ENCODE data around the gene SFMBT1. TPM values are rescaled to one million over a fixed set of nuclear protein-coding genes. Genes with fewer than 3 reads are reported as not detected.

SFMBT1 gene
- total and polyA plus RNA-seq, 4 donors = 4.4 to 17.8 (median 10.4) TPM

DNA sequence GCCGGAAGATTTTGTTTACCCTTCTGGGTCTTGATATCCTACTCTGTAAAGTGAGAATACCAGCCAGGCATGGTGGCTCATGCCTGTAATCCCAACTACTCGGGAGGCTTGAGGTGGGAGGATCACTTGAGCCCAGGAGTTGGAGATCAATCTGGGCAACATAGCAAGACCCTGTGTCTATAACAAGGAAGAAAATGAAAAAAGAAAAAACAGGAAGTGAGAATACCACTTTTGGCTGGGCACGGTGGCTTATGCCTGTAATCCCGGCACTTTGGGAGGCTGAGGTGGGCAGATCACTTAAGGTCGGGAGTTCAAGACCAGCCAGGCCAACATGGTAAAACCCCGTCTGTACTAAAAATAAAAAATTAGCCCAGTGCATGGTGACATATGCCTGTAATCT is 36.9 kb downstream of the SFMBT1 start:
- Histone ChIP-seq H3K27ac (ENCODE audit: low read depth in 1 of 2, low read length in 2 of 2) (no peak overlapping the region), H3K9me3 (ENCODE audit: control insufficient read depth in 4 of 4, low read length in 3 of 4) (no peaks in the 10 kb centered on the region), H3K4me1 (ENCODE audit: control insufficient read depth in 4 of 4, insufficient read depth in 4 of 4, low read length in 3 of 4) (no peaks in the 10 kb centered on the region), H3K36me3 (ENCODE audit: control insufficient read depth in 4 of 4, insufficient read depth in 3 of 4, low read depth in 1 of 4, low read length in 3 of 4) (no peaks in the 10 kb centered on the region), H3K4me3 (ENCODE audit: low read depth in 1 of 3, low read length in 3 of 3) (no peak overlapping the region), H3K27me3 (ENCODE audit: control insufficient read depth in 4 of 4, insufficient read depth in 4 of 4, low read length in 3 of 4) (no peaks in the 10 kb centered on the region), H3K9ac (ENCODE audit: low read depth in 1 of 2, low read length in 2 of 2) (no peak overlapping the region)
- no peak for TF ChIP-seq RAD21 (IDR thresholded peaks at IDR 0.05)
- TF ChIP-seq, protein P1, sequence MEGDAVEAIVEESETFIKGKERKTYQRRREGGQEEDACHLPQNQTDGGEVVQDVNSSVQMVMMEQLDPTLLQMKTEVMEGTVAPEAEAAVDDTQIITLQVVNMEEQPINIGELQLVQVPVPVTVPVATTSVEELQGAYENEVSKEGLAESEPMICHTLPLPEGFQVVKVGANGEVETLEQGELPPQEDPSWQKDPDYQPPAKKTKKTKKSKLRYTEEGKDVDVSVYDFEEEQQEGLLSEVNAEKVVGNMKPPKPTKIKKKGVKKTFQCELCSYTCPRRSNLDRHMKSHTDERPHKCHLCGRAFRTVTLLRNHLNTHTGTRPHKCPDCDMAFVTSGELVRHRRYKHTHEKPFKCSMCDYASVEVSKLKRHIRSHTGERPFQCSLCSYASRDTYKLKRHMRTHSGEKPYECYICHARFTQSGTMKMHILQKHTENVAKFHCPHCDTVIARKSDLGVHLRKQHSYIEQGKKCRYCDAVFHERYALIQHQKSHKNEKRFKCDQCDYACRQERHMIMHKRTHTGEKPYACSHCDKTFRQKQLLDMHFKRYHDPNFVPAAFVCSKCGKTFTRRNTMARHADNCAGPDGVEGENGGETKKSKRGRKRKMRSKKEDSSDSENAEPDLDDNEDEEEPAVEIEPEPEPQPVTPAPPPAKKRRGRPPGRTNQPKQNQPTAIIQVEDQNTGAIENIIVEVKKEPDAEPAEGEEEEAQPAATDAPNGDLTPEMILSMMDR (IDR thresholded peaks at IDR 0.05; ENCODE audit: low read depth, low read length, missing input control) = no peak
- no peak for TF ChIP-seq SP1 (IDR thresholded peaks at IDR 0.05)
- TF ChIP-seq, protein P2, sequence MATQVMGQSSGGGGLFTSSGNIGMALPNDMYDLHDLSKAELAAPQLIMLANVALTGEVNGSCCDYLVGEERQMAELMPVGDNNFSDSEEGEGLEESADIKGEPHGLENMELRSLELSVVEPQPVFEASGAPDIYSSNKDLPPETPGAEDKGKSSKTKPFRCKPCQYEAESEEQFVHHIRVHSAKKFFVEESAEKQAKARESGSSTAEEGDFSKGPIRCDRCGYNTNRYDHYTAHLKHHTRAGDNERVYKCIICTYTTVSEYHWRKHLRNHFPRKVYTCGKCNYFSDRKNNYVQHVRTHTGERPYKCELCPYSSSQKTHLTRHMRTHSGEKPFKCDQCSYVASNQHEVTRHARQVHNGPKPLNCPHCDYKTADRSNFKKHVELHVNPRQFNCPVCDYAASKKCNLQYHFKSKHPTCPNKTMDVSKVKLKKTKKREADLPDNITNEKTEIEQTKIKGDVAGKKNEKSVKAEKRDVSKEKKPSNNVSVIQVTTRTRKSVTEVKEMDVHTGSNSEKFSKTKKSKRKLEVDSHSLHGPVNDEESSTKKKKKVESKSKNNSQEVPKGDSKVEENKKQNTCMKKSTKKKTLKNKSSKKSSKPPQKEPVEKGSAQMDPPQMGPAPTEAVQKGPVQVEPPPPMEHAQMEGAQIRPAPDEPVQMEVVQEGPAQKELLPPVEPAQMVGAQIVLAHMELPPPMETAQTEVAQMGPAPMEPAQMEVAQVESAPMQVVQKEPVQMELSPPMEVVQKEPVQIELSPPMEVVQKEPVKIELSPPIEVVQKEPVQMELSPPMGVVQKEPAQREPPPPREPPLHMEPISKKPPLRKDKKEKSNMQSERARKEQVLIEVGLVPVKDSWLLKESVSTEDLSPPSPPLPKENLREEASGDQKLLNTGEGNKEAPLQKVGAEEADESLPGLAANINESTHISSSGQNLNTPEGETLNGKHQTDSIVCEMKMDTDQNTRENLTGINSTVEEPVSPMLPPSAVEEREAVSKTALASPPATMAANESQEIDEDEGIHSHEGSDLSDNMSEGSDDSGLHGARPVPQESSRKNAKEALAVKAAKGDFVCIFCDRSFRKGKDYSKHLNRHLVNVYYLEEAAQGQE (IDR thresholded peaks at IDR 0.05) = no peak
- no peak for TF ChIP-seq YY1 (IDR thresholded peaks at IDR 0.05)
- TF ChIP-seq GABPA (IDR thresholded peaks at IDR 0.05 in 1 of 2, conservative IDR thresholded peaks at IDR 0.05 in 1 of 2) = no peak
- TF ChIP-seq, protein P3, sequence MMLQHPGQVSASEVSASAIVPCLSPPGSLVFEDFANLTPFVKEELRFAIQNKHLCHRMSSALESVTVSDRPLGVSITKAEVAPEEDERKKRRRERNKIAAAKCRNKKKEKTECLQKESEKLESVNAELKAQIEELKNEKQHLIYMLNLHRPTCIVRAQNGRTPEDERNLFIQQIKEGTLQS (IDR thresholded peaks at IDR 0.05) = no peak
- no peak for TF ChIP-seq RXRA (IDR thresholded peaks at IDR 0.05)
- TF ChIP-seq, protein P4, sequence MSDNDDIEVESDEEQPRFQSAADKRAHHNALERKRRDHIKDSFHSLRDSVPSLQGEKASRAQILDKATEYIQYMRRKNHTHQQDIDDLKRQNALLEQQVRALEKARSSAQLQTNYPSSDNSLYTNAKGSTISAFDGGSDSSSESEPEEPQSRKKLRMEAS (IDR thresholded peaks at IDR 0.05) = no peak
- TF ChIP-seq HNF4A (conservative IDR thresholded peaks at IDR 0.05) = no peak
- TF ChIP-seq HNF4G (IDR thresholded peaks at IDR 0.05) = no peak
- no peak for TF ChIP-seq TAF1 (conservative IDR thresholded peaks at IDR 0.05)
- TF ChIP-seq JUND (IDR thresholded peaks at IDR 0.05) = no peak
- no peak for TF ChIP-seq EGR1 (IDR thresholded peaks at IDR 0.05; ENCODE audit: low read depth in 2 of 2)
- TF ChIP-seq FOXA2 (IDR thresholded peaks at IDR 0.05) = no peak
- no peak for TF ChIP-seq FOXA1 (IDR thresholded peaks at IDR 0.05)
- 94% methylated on average over 6 of the region's 6 CpGs for WGBS
- DNase-seq (ENCODE audit: low spot score) = no peak

DNA sequence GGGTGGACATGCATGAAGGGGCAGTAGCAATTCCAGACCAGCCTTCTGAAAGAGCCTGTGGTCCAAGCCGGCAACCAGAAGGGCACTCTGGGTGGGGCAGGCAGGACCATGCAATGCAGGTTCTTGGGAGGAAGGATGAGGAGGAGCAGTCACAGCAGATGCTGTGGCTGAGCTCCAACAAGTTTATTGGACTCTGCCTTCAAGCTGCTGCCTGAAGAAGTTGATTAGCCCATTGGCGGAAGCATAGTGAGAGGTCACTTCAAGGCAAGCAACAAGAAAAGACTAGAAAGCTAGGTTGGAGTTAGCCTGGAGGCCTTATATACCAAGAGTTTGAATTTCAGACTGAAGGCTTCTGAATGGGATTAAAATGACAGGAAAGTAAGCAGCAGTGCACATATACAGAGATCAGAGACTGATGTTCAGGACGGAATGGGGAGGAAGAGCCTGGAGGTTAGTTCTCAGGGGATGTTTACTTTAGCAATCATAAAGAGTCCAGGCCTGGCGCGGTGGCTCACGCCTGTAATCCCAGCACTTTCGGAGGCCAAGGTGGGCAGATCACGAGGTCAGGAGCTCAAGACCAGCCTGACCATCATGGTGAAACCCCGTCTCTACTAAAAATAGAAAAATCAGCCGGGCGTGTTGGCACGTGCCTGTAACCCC is 39.9 kb downstream of the SFMBT1 start:
- Histone ChIP-seq H3K27me3 (ENCODE audit: control insufficient read depth in 4 of 4, insufficient read depth in 4 of 4, low read length in 3 of 4) (no peaks in the 10 kb centered on the region), H3K9ac (ENCODE audit: low read depth in 1 of 2, low read length in 2 of 2) (no peak overlapping the region), H3K4me3 (ENCODE audit: low read depth in 1 of 3, low read length in 3 of 3) (no peak overlapping the region), H3K36me3 (ENCODE audit: control insufficient read depth in 4 of 4, insufficient read depth in 3 of 4, low read depth in 1 of 4, low read length in 3 of 4) (no peaks in the 10 kb centered on the region), H3K9me3 (ENCODE audit: control insufficient read depth in 4 of 4, low read length in 3 of 4) (no peaks in the 10 kb centered on the region), H3K27ac (ENCODE audit: low read depth in 1 of 2, low read length in 2 of 2) (no peak overlapping the region), H3K4me1 (ENCODE audit: control insufficient read depth in 4 of 4, insufficient read depth in 4 of 4, low read length in 3 of 4) (no peaks in the 10 kb centered on the region)
- no peak for DNase-seq (ENCODE audit: low spot score)
- WGBS = 83% methylated on average over 12 of the region's 12 CpGs
- TF ChIP-seq FOXA1 (IDR thresholded peaks at IDR 0.05) (no peak), HNF4A (conservative IDR thresholded peaks at IDR 0.05) (no peak), NR2F2 (IDR thresholded peaks at IDR 0.05) (no peak), GABPA (IDR thresholded peaks at IDR 0.05 in 1 of 2, conservative IDR thresholded peaks at IDR 0.05 in 1 of 2) (no peak), YY1 (IDR thresholded peaks at IDR 0.05) (no peak), RAD21 (IDR thresholded peaks at IDR 0.05) (no peak), TAF1 (conservative IDR thresholded peaks at IDR 0.05) (no peak)
- TF ChIP-seq, protein P5, sequence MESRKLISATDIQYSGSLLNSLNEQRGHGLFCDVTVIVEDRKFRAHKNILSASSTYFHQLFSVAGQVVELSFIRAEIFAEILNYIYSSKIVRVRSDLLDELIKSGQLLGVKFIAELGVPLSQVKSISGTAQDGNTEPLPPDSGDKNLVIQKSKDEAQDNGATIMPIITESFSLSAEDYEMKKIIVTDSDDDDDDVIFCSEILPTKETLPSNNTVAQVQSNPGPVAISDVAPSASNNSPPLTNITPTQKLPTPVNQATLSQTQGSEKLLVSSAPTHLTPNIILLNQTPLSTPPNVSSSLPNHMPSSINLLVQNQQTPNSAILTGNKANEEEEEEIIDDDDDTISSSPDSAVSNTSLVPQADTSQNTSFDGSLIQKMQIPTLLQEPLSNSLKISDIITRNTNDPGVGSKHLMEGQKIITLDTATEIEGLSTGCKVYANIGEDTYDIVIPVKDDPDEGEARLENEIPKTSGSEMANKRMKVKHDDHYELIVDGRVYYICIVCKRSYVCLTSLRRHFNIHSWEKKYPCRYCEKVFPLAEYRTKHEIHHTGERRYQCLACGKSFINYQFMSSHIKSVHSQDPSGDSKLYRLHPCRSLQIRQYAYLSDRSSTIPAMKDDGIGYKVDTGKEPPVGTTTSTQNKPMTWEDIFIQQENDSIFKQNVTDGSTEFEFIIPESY (IDR thresholded peaks at IDR 0.05) = no peak
- TF ChIP-seq, protein P1 (IDR thresholded peaks at IDR 0.05; ENCODE audit: low read depth, low read length, missing input control) = no peak
- TF ChIP-seq, protein P2 (IDR thresholded peaks at IDR 0.05) = no peak

All from liver (tissue), 9 donors.